ENCODE measurements around the gene SMIM1.

Gene SMIM1

GRCh38 chr1:3743421-3743820 lies 29.1 kb upstream of the SMIM1 start:
- TF ChIP-seq CTCF (IDR thresholded peaks at IDR 0.05; ENCODE audit: low read depth, low read length, missing control alignments): no peak
- in situ Hi-C loops (cut with HindIII; ENCODE audit: low sequenced_read_pairs): no loop called here
- no peak overlapping the region for H3K4me3 ChIP-seq (ENCODE audit: low read depth, low read length)
- no peak for DNase-seq (ENCODE audit: low read depth)

- in situ Hi-C loops (cut with HindIII; ENCODE audit: low sequenced_read_pairs): no loop called here
- no peak overlapping the region for H3K4me3 ChIP-seq (ENCODE audit: low read depth, low read length)
- no peak for DNase-seq (ENCODE audit: low read depth)
- no peak for TF ChIP-seq CTCF (IDR thresholded peaks at IDR 0.05; ENCODE audit: low read depth, low read length, missing control alignments)
These were observed 28.7 kb upstream of the SMIM1 start for GRCh38 chr1:3743826-3744225.

GRCh38 chr1:3744646-3745045 lies 27.9 kb upstream of the SMIM1 start:
- no peak overlapping the region for H3K4me3 ChIP-seq (ENCODE audit: low read depth, low read length)
- no peak for TF ChIP-seq CTCF (IDR thresholded peaks at IDR 0.05; ENCODE audit: low read depth, low read length, missing control alignments)
- in situ Hi-C loops (cut with HindIII; ENCODE audit: low sequenced_read_pairs): no loop called here
- DNase-seq (ENCODE audit: low read depth): no peak

- in situ Hi-C loops (cut with HindIII; ENCODE audit: low sequenced_read_pairs): no loop called here
- TF ChIP-seq CTCF (IDR thresholded peaks at IDR 0.05; ENCODE audit: low read depth, low read length, missing control alignments): no peak
- DNase-seq (ENCODE audit: low read depth): no peak
- H3K4me3 ChIP-seq (ENCODE audit: low read depth, low read length): no peak overlapping the region
These were observed 27.5 kb upstream of the SMIM1 start for GRCh38 chr1:3745071-3745470.

GRCh38 chr1:3745590-3746381 lies 26.8 kb upstream of the SMIM1 start:
- in situ Hi-C loops (cut with HindIII; ENCODE audit: low sequenced_read_pairs): no loop called here
- no peak for TF ChIP-seq CTCF (IDR thresholded peaks at IDR 0.05; ENCODE audit: low read depth, low read length, missing control alignments)
- DNase-seq (ENCODE audit: low read depth): no peak
- peak overlapping the region; percentile 69 for H3K4me3 ChIP-seq (ENCODE audit: low read depth, low read length)

GRCh38 chr1:3746389-3746829 lies 26.1 kb upstream of the SMIM1 start:
- peak overlapping the region; percentile 69 for H3K4me3 ChIP-seq (ENCODE audit: low read depth, low read length)
- no peak for TF ChIP-seq CTCF (IDR thresholded peaks at IDR 0.05; ENCODE audit: low read depth, low read length, missing control alignments)
- in situ Hi-C loops (cut with HindIII; ENCODE audit: low sequenced_read_pairs): no loop called here
- DNase-seq (ENCODE audit: low read depth): no peak
